Sigmoid colon (tissue), 4 donors: ENCODE results near the gene SORT1.

ENCODE experiments used
- CTCF ChIP-seq, 4 experiments: fragments of 450-650 bp in 3 of 4; fragments of 200-600 bp in 1 of 4; IDR thresholded peaks; one replicate each; pipeline ENCODE4 v1.5.1; 2016 to 2019; ENCODE audit warnings: antibody characterized with exemption in 4 of 4, mild to moderate bottlenecking in 3 of 4, moderate library complexity in 2 of 4
- EP300 ChIP-seq, 4 donors: sonication (generic); formaldehyde crosslinking; IDR thresholded peaks; one replicate each; pipeline ENCODE4 v1.6.1; 2017; ENCODE audit warnings: antibody characterized with exemption in 4 of 4
- POLR2A ChIP-seq, 2 donors: fragments of 450-650 bp; IDR thresholded peaks; one replicate each; pipeline ENCODE4 v1.6.1; 2016; ENCODE audit warnings: antibody characterized with exemption in 2 of 2, mild to moderate bottlenecking in 2 of 2, moderate library complexity in 2 of 2

DNA sequence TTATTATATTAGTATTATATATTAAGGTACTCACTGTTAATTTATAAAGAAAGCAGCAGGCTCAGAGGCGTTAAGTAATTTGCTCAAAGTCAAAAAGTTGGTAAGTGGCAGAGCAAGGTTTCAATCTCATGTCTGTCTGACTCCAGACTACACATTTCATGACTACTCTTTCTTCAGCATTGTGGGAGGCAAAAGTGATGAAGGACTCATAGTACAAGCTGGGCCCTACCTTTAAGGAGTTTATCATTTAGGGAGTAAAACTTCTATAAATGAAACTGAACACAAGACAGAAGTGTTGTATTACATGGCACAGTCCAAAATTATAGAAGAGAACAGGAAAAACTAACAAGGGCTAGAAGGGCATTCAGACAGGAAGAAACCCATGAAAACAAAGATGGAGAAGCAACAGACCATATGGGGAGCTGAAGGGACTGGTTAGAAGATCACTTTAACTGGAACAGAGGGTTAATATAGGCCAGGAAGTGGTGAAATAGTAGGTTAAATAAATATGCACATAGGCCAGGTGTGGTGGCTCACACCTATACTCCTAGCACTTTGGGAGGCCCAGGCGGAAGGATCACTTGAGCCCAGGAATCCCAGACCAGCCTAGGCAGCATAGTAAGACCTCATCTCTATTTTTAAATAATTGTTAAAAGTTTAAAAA lies 11.5 kb downstream of the SORT1 start:
- TF ChIP-seq CTCF (IDR thresholded peaks at IDR 0.05) (no peak), POLR2A (IDR thresholded peaks at IDR 0.05) (no peak), EP300 (IDR thresholded peaks at IDR 0.05) (no peak)
